Muscle of arm (tissue), 12 donors: ENCODE measurements around the gene CD151. TPM values are rescaled to one million over a fixed set of nuclear protein-coding genes. Genes with fewer than 3 reads are reported as not detected.
A peak's percentile ranks its signal among the peaks of the same experiment; 100 is the strongest.

Experiments
- DNase-seq: peaks from one replicate; pipeline ENCODE4 v3.0.0-alpha.2; 2013
- polyA plus RNA-seq, 12 donors: library from polyadenylated mRNA; unstranded; fragments of 120-200 nt; gene quantifications; one replicate each; pipeline ENCODE4 v1.2.1, GENCODE V29; 2013; ENCODE audit not compliant: insufficient read length in 12 of 12

The CD151 gene
- polyA plus RNA-seq, 12 donors: 75.9 to 300 (median 133) TPM; not detected in 1

DNA sequence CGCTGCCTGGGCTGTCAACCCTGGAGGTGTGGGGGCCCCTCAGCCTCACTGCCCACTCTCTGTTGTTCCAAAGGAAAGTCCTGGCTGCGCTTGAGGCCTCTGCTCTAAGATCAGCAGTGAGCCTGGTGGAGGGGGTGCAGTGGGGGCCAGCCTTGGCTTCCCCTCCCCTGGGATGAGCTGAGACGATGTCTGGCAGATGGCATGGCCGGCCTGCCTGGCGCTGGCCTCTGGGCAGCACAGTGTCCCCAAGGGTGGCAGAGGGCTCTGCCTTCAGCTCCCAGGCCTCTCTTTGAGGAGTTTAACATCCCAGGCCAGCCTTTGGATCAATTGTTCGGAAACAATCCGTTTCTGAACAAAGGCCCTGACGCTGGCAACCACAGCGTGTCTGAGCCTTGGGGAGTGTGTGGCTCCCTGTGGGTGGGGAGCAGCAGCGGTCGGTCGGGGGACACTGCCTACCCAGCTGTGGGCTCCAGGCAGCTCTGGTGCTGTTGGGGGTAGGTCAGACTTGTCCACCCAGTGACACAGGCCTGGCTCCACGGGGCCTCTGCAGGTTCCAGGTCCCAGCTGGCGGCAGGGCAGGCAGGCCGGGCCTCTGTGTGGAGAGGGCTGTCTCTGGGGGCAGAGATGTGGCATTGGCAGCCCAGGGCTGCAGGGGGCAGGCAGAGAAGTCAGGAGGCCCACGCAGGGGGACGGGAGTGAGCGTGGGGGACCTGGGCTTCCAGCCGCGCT lies 22.0 kb downstream of the CD151 start:
- DNase-seq: no peak

DNA sequence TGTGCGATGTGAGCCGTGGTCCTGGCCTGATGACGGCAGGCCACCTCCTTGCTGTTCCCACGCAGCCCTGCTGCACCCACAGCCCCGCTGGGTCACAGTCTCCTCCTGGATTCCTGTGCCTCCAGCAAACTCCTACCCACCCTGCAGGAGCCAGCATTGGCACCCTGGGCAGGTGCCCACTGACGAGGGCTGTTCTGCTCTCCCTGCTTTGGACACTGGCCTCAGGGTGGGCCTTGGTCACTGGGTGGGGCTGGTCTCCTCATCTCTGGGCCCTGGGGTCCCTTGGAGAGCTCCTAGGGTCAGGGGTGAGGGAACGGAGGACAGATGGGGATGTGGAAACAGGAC lies 22.6 kb downstream of the CD151 start:
- no peak for DNase-seq

DNA sequence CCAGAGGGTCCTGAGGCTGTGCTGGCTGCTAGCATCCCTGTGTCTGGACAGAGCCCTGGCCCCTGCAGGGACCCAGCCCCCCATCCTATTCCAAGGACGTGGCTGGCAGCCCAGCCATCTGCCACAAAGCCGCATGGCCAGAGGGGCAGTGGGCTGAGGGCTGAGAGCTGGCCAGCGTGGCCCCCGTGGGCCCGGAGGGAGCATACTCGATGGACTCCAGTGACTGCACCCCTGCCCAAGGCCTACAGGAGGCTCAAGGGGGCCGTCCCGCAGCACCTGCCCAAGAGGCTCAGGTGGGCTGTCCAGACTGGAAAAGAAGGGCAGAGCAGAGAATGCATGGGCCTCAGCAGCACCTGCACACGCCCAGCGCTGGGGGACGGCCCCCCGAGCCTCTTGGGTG lies 23.0 kb downstream of the CD151 start:
- DNase-seq: no peak

DNA sequence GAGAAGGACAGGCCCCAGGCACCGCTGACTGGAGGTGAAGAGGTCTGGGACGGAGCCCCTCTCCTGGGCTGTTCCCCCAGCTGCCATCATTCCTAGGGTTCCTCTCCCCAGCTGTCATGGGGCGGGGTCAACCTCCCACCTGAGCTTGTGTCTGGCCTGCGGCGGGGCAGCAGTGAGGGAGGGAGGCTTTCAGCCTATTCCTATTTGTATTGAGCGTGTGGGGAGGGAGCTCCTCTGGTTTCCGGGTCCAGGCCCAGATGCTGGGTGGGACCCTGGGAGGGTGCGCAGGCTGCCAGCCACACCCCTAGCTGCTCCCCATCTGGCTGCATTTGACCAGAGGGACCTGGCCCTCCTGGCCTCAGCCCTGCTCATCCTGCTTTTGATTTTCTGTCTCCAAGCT lies 23.6 kb downstream of the CD151 start:
- no peak for DNase-seq

DNA sequence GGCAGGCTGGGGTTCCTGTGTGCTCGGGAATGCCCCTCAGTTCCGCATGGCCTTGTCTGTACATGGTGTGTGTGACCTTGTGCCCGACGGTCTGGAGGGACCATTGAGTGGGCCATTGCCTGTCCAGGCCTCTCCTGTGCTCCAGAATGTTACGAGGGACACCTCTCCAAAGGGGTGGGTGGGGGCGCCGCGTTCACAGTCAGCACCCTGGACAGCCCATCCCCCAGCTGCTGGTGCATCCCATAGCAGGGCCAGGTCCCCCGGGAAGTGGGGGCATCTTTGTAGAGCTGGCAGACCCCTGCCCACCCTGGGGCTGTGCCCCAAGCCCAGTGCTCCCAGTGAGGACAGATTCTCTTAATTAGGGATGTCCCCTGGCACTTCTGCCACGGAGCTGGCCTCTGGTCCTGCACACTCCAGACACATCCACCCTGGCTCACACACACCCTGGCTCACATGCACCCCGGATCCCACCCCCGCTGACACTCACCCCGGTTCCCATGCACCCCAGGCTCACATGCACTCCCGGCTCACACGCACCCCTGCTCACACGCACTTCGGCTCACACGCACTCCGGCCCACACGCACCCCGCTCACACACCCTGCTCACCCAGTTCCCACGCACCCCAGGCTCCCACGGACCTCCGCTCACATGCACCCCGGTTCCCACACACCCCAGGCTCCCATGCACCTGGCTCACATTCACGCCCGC lies 25.5 kb downstream of the CD151 start:
- DNase-seq: no peak

DNA sequence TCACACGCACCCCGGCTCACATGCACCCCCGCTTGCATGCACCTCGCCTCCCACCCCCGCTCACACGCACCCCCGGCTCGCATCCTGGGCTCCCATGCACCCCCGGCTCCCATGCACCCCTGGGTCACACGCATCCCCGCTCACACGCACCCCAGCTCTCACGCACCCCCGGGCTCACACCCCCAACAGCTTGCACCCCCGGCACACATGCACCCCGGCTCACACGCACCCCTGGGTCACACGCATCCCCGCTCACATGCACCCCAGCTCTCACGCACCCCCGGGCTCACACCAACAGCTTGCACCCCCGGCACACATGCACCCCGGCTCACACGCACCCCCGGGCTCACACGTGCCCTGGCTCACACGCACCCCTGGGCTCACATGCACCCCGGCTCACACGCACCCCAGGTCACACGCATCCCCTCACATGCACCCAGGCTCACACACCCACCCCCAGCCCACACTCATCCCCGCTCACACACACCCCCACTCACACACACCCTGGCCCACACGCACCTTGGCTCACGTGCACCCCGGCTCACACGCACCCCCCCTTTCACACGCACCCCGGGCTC lies 26.1 kb downstream of the CD151 start:
- no peak for DNase-seq

DNA sequence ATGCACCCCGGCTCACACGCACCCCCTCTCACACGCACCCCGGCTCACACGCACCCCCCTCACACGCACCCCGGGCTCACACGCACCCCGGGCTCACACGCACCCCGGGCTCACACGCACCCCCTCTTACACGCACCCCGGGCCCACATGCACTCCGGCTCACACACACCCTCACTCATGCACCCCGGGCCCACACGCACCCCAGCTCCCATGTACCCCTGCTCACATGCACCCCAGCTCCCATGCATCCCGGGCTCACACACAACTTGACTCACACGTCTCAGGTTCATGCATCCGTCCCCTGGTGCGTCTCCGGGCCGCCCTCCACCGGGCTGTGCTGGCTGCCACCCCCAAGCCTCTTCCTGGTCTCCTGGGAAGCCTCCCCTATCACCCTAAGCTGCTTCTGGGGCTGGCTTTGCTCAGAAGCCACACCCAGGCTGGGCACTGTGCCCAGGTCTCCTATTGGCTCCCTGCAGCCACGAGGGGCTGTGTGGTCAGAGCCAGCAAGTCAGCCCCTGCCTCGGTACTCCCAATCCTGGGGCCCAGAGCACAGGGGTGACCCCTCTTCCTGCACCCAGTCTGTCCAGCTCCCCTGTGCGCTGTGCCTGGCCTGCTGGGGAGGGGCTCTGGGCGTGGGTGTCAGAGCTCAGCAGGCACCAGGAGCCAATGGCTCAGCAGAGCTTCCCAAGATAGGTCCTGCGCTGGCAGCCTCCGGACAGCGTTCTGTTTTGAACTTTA lies 26.8 kb downstream of the CD151 start:
- peak; percentile 78 for DNase-seq

DNA sequence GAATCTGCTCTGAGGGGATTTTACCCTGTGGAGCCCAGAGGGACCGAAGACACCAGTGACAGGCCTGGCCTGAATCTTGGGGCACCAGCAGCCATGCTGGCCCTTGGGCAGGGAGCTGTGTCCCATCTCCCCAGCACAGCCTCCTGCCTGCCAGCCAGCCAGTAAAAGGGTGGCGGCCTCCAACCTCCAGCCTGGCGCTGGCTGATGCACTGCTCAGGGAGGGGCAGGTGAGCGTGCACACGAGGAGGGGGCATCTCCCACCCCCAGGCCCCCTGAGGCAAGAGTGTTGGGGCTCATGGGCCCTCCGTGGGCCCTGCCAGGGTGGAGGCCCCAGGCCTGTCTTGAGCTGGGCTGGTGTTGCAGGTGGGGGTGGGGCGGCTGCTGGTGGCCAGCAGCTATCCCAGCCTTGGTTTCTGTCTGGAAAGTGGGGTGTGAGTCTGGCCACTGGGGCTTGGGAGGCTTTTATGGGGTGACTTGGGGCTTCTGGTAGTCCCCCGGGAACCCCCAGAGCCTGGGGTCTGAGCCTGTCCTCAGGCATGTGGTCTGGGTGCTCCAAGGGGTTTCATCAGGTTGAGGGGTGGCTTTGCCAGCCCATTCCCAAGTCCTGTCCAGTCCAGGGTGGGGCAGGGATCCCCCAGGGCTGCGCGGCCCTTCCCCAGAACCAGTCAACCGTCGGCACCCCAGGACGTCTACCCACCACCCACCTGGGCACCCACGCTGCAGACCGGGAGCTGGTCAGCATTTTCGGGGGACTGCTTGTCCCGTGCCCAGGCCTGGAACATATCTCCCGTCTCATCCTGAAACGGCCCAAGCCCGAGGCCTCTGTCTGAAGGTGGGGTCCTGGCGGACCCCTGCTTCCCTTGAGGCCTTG lies 27.7 kb downstream of the CD151 start:
- no peak for DNase-seq

DNA sequence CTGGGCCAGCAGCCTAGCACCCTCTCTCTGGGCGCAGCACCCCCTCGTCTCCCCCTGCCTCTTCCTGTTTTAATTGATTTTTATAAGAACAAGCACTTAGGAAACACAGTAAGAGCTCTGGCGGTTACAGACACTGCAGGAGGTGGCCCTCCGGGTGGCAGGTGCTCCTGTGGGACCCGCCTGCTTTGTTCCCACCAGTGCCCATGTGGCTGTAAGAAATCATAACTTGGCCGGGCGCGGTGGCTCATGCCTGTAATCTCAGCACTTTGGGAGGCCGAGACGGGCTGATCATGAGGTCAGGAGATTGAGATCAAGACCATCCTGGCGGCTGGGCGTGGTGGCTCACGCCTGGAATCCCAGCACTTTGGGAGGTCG lies 28.3 kb downstream of the CD151 start:
- no peak for DNase-seq

DNA sequence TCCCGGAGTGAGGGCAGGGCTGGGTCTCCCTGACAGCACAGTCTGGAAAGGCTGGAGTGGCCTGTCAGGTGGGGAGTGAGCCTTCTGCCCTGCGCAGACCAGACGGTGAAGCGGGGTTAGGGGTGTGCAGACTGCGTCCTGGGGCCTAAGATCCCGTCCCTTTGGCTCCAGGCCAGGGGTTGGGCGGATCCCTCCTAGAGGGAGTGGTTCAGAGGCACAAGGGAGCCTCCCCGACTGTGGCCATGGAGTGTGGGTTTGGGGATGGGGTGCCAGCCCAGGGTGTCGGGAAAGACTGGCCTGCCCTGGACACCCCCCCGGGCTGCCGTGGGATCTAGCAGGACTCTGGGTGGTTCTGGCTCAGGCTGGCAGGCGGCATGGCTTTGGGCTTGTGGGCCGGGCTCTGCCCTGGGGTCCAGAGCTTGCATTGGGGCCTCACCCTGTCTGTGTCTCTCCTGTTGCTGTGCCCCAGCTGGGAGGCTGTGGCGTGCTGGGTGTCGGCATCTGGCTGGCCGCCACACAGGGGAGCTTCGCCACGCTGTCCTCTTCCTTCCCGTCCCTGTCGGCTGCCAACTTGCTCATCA lies 29.4 kb downstream of the CD151 start:
- DNase-seq: no peak

DNA sequence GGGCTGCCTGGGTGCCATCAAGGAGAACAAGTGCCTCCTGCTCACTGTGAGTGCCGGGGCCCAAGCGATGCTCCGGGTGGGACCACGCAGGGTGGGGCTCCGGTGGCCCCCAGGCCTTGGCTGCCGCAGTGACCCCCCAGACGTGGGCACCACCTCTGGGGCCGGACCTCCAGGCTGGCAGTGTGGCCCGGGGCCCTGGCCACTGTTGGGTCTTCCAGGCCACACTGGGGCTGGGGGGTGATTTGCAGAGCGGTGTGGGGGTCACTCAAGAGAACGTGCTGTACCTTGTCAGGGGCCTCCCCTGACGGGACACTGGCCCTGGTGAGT lies 29.9 kb downstream of the CD151 start:
- DNase-seq: no peak

DNA sequence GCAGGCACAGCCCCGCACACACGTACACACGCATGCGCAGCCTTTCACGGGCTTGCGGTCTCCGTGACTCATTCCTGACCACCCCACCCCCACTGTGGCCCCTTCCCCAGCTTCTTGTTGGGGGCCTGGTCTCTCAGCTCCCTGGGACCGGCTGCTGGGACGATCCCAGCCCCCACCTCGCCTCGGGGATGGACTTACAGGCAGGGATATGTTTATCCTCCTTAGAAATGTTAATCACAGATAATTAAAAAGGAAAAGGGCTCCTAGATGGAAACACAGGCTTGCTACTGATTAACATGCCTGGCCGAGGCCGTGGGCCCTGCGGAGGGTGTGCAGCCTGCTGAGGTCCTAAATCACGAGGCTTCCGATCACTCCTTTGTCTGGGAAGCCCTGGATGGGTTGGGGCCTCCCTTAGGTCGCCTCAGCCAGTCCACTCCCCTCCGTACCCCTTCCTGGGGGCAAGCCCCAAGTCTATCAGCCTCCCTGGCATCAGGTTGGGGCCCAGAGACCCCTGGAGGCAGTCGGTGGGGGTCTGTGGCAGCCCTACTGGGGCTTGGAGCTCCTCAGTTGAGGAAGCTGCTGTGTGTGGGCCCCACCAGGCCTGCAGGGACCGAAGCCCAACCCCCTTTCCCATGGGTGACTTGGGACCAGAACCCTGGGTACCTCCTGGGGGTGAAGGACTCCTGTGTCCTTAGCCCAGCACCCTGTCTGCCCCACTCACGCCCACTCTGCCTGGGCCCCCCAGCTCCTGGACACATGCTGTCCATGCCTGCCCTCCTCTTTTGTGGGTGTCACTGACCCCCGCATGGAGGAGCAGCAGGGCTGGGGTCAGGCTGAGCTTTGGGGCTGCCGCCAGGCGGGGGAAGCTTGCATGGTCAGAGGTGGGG lies 30.5 kb downstream of the CD151 start:
- no peak for DNase-seq

DNA sequence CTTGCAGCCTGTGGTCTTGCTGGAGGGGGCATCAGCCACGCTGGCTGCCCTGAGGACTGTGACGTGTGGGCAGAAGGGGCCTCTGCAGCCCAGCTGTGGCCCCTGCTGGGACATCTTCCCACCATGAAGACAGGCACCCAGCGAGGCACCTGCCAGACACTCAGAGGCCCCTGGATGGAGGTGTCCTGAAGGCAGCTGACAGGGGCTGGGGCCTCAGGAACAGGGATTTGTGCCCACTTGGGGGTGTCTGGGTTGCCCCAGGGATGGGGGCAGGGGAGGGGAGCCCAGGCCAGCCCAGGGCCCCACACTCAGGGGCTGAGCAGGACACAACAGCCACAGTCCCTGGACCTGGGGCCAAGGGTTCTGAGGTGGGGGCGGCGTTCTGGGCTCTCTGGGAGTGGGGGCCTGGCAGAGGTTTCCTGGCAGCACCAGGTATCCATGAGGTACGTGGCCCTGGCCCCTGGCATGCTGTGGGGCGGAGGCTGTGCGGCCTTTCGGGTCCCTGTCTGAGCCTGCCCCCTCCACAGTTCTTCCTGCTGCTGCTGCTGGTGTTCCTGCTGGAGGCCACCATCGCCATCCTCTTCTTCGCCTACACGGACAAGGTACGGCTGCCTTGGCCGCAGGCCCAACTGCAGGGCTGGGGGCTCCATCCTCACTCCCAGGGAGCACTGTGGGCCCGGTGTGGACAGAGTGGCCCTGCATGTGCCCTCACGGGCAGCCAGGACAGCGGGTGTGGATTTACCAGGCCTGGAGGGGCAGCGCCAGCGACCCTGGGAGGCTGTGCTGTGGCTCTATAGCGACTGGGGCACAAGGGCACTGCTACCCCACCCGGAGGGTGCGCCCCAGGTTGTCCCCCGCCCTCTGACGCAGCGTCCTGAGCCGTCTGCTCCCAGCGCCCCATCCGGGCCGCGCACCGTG lies 31.4 kb downstream of the CD151 start:
- no peak for DNase-seq

DNA sequence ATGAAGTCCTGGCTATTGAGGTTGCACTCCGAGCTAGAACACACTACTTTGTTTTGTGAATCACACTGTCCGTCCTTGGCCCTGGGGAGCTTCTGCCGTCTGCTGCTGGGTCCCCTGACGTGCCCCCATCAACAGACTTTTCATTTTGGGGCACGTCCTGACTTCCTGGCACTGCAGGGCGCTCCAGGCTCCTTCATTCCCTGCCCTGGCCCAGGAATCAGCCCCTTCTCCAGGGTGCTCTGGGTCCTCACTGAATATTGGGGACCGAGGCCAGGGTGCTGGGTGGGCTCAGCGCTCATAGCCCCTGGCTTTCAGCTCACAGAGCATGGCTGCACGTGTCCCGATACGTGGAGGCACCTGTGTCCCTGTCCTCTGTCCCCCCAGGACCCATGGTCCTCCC lies 32.1 kb downstream of the CD151 start:
- no peak for DNase-seq

DNA sequence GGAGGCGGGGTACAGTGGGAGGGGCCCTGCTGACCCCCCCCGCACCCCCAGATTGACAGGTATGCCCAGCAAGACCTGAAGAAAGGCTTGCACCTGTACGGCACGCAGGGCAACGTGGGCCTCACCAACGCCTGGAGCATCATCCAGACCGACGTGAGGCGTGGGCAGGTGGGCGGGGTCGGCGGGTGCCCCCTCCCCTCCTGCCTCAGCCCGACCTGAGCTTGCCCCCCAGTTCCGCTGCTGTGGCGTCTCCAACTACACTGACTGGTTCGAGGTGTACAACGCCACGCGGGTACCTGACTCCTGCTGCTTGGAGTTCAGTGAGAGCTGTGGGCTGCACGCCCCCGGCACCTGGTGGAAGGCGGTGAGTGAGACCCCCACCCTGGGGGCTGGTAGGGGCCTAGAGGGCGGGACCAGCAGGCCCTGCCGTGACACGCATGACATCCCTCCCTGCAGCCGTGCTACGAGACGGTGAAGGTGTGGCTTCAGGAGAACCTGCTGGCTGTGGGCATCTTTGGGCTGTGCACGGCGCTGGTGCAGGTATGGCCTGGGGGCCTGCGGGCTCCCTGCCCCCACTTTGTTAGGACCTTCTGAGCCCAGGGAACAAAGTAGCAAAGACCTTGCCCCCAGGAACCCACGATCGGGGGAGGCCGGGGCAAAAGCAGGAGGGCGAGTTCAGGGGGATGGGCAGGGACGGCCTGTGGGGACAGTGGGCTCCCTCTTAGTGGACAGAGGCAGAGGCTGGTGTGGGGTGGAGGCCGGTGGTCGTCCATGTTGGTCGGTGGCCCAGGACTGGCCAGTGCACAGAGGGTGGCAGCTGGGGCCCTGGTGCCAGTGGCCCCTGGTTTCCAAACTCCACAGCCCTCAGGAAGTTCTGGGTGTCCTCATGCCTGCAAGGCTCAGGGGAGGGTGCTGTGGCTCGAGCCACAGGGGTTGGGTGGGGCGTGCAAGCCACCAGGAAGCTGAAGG lies 33.0 kb downstream of the CD151 start:
- no peak for DNase-seq

DNA sequence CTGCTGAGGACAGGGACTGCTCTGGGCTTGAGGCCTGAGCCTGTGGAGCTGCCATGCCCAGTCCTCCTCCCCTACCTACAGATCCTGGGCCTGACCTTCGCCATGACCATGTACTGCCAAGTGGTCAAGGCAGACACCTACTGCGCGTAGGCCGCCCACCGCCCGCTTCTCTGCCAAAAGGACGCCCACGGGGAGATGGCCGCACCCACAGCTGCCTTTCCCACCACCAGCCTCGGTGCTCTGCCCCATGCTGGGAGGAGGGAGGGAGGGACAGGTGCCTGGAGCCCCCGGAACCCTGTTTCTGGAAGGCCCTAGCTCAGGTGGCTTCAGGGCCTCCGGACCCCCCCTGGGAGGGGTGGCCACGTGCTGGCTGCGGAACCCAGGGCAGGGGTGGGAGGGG lies 33.7 kb downstream of the CD151 start:
- no peak for DNase-seq

DNA sequence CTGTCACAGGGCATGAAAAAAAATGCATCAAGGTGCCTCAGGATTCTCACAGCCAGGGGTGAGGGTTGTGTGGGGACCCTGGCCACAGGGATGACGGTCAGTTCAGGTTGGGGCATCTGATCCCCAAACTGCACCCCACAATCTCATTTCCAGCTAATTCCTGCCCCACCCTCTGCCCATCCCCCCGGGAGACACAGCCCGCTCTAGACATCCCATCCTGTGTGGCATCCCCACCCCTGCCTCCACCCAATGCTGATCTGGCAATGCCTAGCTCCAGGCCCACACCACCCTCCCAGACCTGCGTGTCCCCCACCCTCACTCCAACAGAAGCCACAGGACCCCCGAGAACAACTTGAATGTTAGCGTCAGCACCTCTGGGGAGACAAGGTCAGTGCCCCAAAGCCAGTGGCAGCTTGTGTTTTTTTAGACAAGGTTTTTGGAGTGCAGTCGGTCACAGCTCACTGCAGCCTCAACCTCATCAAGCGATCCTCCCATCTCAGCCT lies 35.2 kb downstream of the CD151 start:
- no peak for DNase-seq

DNA sequence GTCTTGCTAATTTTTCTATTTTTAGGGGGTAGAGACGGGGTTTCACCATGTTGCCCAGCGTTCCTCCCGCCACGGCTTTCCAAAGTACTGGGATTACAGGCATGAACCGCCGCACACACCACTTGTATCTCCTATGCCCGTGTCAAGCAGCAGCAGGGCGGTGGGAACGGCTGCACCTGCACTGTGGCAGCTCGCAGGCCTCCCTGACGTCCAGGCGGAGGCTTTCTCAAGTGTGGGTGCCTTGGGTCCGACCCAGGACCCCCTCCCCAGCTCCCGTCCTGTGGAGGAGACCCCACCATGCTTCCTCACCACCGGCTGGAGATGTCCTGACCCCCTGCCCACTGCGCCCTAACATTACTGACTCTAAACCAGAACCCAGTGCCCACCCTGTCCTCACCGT lies 35.6 kb downstream of the CD151 start:
- DNase-seq: no peak
